Aorta (tissue), 5 donors: ENCODE results near the gene EHHADH. TPM values are rescaled to one million over a fixed set of nuclear protein-coding genes. Genes with fewer than 3 reads are reported as not detected.

ENCODE experiments used
- ATAC-seq: fragments of 200-7000 bp; cut with Tn5 transposase; one replicate; pipeline ENCODE4 v1.9.1; 2022; ENCODE audit warnings: moderate library complexity; ENCODE audit not compliant: low FRiP score
- DNase-seq, 2 donors: peaks; one replicate each; pipeline ENCODE4 v3.0.0-alpha.2; 2020
- H3K27ac ChIP-seq, 2 donors: one replicate each; pipeline ENCODE4 v1.5.1; 2013; ENCODE audit warnings: low read length in 2 of 2, mild to moderate bottlenecking in 2 of 2, moderate library complexity in 2 of 2, control low read depth in 1 of 2, inconsistent platforms in 1 of 2, low read depth in 1 of 2
- H3K27me3 ChIP-seq, 2 donors: one replicate each; pipeline ENCODE4 v1.6.1; 2013; ENCODE audit warnings: control low read depth in 1 of 2, low read length in 1 of 2, mild to moderate bottlenecking in 1 of 2, moderate library complexity in 1 of 2; ENCODE audit not compliant: insufficient read depth in 2 of 2, control insufficient read depth in 1 of 2
- H3K36me3 ChIP-seq, 2 donors: one replicate each; pipeline ENCODE4 v1.6.1; 2013; ENCODE audit warnings: control low read depth in 1 of 2, low read length in 1 of 2, mild to moderate bottlenecking in 1 of 2; ENCODE audit not compliant: insufficient read depth in 2 of 2, control insufficient read depth in 1 of 2
- H3K4me1 ChIP-seq, 2 donors: one replicate each; pipeline ENCODE4 v1.6.1; 2013; ENCODE audit warnings: low read length in 2 of 2, control low read depth in 1 of 2, mild to moderate bottlenecking in 1 of 2, moderate library complexity in 1 of 2; ENCODE audit not compliant: insufficient read depth in 2 of 2, control insufficient read depth in 1 of 2
- H3K4me3 ChIP-seq, 2 donors: one replicate each; pipeline ENCODE4 v1.5.1; 2013; ENCODE audit warnings: low read length in 2 of 2, control low read depth in 1 of 2, mild to moderate bottlenecking in 1 of 2
- H3K9me3 ChIP-seq: one replicate; pipeline ENCODE4 v1.6.1; 2013; ENCODE audit warnings: mild to moderate bottlenecking, low read length; ENCODE audit not compliant: control insufficient read depth
- WGBS, 2 donors: extraction: QIAGEN DNeasy Blood & Tissue Kit; methylation state at CpG; one replicate each; pipeline ENCODE4 v1.1.7; 2013; 5-methylcytosine and 5-hydroxymethylcytosine counted together
- intact Hi-C, 2 donors: fragments of 100-400 bp; cut with DNase I; formaldehyde crosslinking; loops; one replicate each; pipeline versions ENCODE4 v1.14.2 to v1.15.0; 2022
- polyA plus RNA-seq, 2 donors: library from polyadenylated mRNA; stranded (reverse); fragments of 200-250 nt; gene quantifications; one replicate each; pipeline ENCODE4 v1.2.3, GENCODE V29; 2013
- total RNA-seq, 2 donors: library from RNA; stranded (reverse); fragmentation: NEBNext Ultra II Directional; extraction: Animal tissue kit (Norgen Biotek cat#: 25700); gene quantifications; one replicate each; pipeline ENCODE4 v1.2.1, GENCODE V29; 2021
- donor health status: healthy with polysubstance abuse.
- donor health status: Bipolar disorder and iron deficiency.
- donor health status: DM: no; HTN: no; CAD: no.
- donor health status: DM: no; HTN: no; CAD: no.
- donor health status: DM: yes; HTN: yes; CAD: no.

The EHHADH gene
- total and polyA plus RNA-seq, 4 donors = 1.8 to 6.1 (median 3.8) TPM

GRCh38 chr3:185279587-185280138 is 25.8 kb upstream of the EHHADH start:
- Histone ChIP-seq H3K4me3 (no peak overlapping the region), H3K4me1 (no peaks in the 10 kb centered on the region), H3K27ac (no peak overlapping the region), H3K9me3 (no peaks in the 10 kb centered on the region), H3K36me3 (no peaks in the 10 kb centered on the region), H3K27me3 (no peaks in the 10 kb centered on the region)
- ATAC-seq (no peak), DNase-seq (no peak)
- WGBS, 2 donors = 86 to 91% methylated on average over 7 of the region's 7 CpGs
- intact Hi-C loops = loop anchor here in 1 of 2 donors (10.0 kb wide), 1 partner anchor 55 kb away; no protein-coding TSS in a partner anchor

DNA sequence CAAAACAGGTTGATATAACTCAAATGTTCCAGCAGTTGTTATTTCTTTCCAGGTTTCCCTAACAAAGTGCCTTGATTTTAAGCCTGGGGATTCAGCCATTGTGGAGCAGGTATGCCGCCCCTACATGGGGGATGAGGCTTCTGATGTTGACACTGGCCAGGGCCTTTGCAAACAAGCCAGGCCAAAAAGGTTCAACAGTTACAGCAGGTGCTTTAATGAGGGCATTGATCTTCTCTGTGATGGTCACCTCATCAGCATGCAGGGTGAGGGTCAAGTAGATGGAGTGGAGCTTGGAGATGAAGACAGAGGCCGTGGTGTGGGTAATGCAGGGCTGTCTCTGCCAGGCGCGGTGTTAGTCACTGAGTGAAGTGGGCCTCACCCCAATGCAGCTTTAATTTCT is 22.6 kb upstream of the EHHADH start:
- no peaks in the 10 kb centered on the region for H3K4me1 ChIP-seq
- no peaks in the 10 kb centered on the region for H3K36me3 ChIP-seq
- 90 to 94% methylated on average over 4 of the region's 4 CpGs for WGBS, 2 donors
- H3K4me3 ChIP-seq = no peak overlapping the region
- H3K27me3 ChIP-seq = no peaks in the 10 kb centered on the region
- ATAC-seq = no peak
- H3K27ac ChIP-seq = no peak overlapping the region
- no peak for DNase-seq
- no peaks in the 10 kb centered on the region for H3K9me3 ChIP-seq
- intact Hi-C loops = loop anchor here in 1 of 2 donors (10.0 kb wide), 1 partner anchor 52 kb away; no protein-coding TSS in a partner anchor

GRCh38 chr3:185272033-185272432 is 18.2 kb upstream of the EHHADH start:
- 87 to 92% methylated on average over 1 of the region's 1 CpG for WGBS, 2 donors
- no peak overlapping the region for H3K27ac ChIP-seq
- ATAC-seq (no peak), DNase-seq (no peak)
- no peak overlapping the region for H3K4me3 ChIP-seq
- no peaks in the 10 kb centered on the region for H3K36me3 ChIP-seq
- H3K27me3 ChIP-seq = no peaks in the 10 kb centered on the region
- intact Hi-C loops = loop anchor here in 1 of 2 donors (10.0 kb wide), 1 partner anchor 47 kb away; no protein-coding TSS in a partner anchor
- H3K9me3 ChIP-seq = no peaks in the 10 kb centered on the region
- no peaks in the 10 kb centered on the region for H3K4me1 ChIP-seq

DNA sequence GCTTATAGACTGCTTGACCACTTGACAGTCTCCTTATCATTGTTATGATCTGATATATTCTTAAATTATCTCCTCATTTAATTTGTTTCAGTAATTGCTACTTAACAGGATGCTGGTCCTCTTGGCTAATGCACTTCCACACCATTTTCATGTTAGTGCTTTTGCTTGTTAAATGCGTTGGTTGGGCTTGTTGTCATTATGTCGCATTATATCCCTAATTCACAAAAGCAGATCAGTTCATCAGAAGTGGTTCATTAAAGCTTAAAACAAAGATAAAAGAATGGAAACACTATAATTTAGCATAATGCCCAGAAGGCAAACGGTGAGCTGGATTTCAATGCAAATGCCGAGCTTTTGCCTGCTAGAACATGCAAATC is 17.1 kb upstream of the EHHADH start:
- Histone ChIP-seq H3K27ac (no peak overlapping the region), H3K4me1 (no peaks in the 10 kb centered on the region), H3K27me3 (no peaks in the 10 kb centered on the region), H3K9me3 (no peaks in the 10 kb centered on the region), H3K4me3 (no peak overlapping the region), H3K36me3 (no peaks in the 10 kb centered on the region)
- 74 to 80% methylated on average over 4 of the region's 4 CpGs for WGBS, 2 donors
- intact Hi-C loops = loop anchor here in 1 of 2 donors (10.0 kb wide), 1 partner anchor 46 kb away; no protein-coding TSS in a partner anchor
- ATAC-seq = no peak
- DNase-seq = no peak

- no peak overlapping the region for H3K4me3 ChIP-seq
- 36 to 40% methylated on average over 4 of the region's 4 CpGs for WGBS, 2 donors
- no peak for DNase-seq
- H3K27ac ChIP-seq = no peak overlapping the region
- no peaks in the 10 kb centered on the region for H3K36me3 ChIP-seq
- H3K4me1 ChIP-seq = no peaks in the 10 kb centered on the region
- H3K27me3 ChIP-seq = no peaks in the 10 kb centered on the region
- intact Hi-C loops = loop anchor here in 1 of 2 donors (10.0 kb wide), 1 partner anchor 46 kb away; no protein-coding TSS in a partner anchor
- no peaks in the 10 kb centered on the region for H3K9me3 ChIP-seq
- ATAC-seq = no peak
These were observed 16.6 kb upstream of the EHHADH start for GRCh38 chr3:185270262-185270955.

- Histone ChIP-seq H3K27ac (no peak overlapping the region), H3K4me3 (no peak overlapping the region), H3K4me1 (no peaks in the 10 kb centered on the region), H3K36me3 (no peaks in the 10 kb centered on the region), H3K27me3 (no peaks in the 10 kb centered on the region), H3K9me3 (no peaks in the 10 kb centered on the region)
- WGBS, 2 donors = 66 to 72% methylated on average over 2 of the region's 2 CpGs
- ATAC-seq (no peak), DNase-seq (no peak)
- intact Hi-C loops = no loop called here
These were observed 14.5 kb upstream of the EHHADH start for GRCh38 chr3:185268194-185268962.

DNA sequence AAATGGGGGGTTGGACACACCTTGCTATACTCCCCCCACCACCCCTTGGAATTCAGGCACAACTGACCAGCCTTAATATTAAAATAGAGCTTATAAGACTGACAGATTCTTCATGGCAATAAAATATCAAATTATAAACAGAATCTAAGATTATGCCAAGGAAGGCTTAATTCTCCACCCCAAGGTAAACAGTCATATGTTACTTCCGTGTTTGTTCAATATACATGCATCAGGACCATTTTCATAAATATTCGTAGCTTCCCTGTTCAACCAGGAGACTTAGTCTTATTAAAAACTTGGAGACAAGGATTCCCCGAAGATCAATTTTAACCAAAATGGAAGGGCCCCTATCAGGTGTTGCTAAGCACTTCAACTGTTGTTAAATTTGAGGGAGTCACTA is 13.3 kb upstream of the EHHADH start:
- H3K4me1 ChIP-seq = no peaks in the 10 kb centered on the region
- ATAC-seq (no peak), DNase-seq (no peak)
- intact Hi-C loops = no loop called here
- H3K27me3 ChIP-seq = no peaks in the 10 kb centered on the region
- no peaks in the 10 kb centered on the region for H3K36me3 ChIP-seq
- no peaks in the 10 kb centered on the region for H3K9me3 ChIP-seq
- H3K4me3 ChIP-seq = no peak overlapping the region
- 87 to 88% methylated on average over 3 of the region's 3 CpGs for WGBS, 2 donors
- H3K27ac ChIP-seq = no peak overlapping the region

DNA sequence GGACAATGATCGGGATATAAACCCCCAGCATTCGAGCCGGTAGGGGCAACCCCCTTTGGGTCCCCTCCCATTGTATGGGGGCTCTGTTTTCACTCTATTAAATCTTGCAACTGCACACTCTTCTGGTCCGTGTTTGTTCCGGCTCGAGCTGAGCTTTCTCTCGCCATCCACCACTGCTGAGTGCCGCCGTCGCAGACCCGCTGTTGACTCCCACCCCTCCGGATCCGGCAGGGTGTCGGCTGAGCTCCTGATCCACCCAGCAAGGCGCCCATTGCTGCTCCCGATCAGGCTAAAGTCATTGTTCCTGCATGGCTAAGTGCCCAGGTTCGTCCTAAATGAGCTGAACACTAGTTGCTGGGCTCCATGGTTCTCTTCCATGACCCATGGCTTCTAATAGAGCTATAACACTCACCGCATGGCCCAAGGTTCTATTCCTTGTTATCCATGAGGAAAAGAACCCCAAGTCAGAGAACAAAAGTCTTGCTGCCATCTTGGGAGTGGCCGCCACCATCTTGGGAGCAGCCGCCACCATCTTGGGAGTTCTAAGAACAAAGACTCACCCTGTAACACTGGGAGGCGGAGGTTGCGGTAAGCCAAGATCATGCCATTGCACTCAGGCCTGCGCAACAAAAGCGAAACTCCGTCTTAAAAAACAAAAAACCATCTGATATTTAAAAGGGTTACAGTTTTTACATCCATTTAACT is 11.2 kb upstream of the EHHADH start:
- intact Hi-C loops = no loop called here
- WGBS, 2 donors = 95 to 96% methylated on average over 25 of the region's 25 CpGs
- no peak for ATAC-seq
- Histone ChIP-seq H3K4me1 (no peaks in the 10 kb centered on the region), H3K36me3 (no peaks in the 10 kb centered on the region), H3K27me3 (no peaks in the 10 kb centered on the region), H3K27ac (no peak overlapping the region), H3K9me3 (peaks cover 1% of the 10 kb centered on the region), H3K4me3 (no peak overlapping the region)
- no peak for DNase-seq
